ENCODE measurements around the gene SDF2L1.

- TF ChIP-seq, protein P1, sequence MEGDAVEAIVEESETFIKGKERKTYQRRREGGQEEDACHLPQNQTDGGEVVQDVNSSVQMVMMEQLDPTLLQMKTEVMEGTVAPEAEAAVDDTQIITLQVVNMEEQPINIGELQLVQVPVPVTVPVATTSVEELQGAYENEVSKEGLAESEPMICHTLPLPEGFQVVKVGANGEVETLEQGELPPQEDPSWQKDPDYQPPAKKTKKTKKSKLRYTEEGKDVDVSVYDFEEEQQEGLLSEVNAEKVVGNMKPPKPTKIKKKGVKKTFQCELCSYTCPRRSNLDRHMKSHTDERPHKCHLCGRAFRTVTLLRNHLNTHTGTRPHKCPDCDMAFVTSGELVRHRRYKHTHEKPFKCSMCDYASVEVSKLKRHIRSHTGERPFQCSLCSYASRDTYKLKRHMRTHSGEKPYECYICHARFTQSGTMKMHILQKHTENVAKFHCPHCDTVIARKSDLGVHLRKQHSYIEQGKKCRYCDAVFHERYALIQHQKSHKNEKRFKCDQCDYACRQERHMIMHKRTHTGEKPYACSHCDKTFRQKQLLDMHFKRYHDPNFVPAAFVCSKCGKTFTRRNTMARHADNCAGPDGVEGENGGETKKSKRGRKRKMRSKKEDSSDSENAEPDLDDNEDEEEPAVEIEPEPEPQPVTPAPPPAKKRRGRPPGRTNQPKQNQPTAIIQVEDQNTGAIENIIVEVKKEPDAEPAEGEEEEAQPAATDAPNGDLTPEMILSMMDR (IDR thresholded peaks at IDR 0.05; ENCODE audit: extremely low read depth in 1 of 2, insufficient read depth in 1 of 2, low read depth in 1 of 2, low read length in 2 of 2): no peak
- no peak for TF ChIP-seq FOS (IDR thresholded peaks at IDR 0.05; ENCODE audit: borderline replicate concordance, insufficient read depth, low read length)
Observed at GRCh38 chr22:21693333-21693998, 51.4 kb downstream of the SDF2L1 start.
